GM21528 (cell line): ENCODE measurements around the gene PKD2.
"Not testable (repeated sequence)": the region's sequence is repeated elsewhere in the genome, so short reads cannot be mapped to it uniquely, and the experiment has no call there.

Source experiments
- ATAC-seq: cut with Tn5 transposase; IDR thresholded peaks from one replicate; pipeline ENCODE4 v1.9.1; 2021; ENCODE audit warnings: mild to moderate bottlenecking, moderate library complexity; ENCODE audit not compliant: unreplicated experiment, low FRiP score

The PKD2 gene

GRCh38 chr4:87985097-87985886 is 22.1 kb upstream of the PKD2 start:
- ATAC-seq, result no peak

- ATAC-seq, result no peak
These were observed 21.6 kb upstream of the PKD2 start for GRCh38 chr4:87985887-87986200.

- ATAC-seq, result no peak
These were observed 20.9 kb upstream of the PKD2 start for GRCh38 chr4:87986508-87986907.

GRCh38 chr4:87989765-87990164 is 17.7 kb upstream of the PKD2 start:
- no peak for ATAC-seq

- no peak for ATAC-seq
These were observed 12.0 kb upstream of the PKD2 start for GRCh38 chr4:87995435-87995834.

- ATAC-seq, result not testable (repeated sequence)
These were observed 8.2 kb upstream of the PKD2 start for GRCh38 chr4:87999191-87999691.

- ATAC-seq, result no peak
These were observed 5.6 kb upstream of the PKD2 start for GRCh38 chr4:88001871-88002270.

GRCh38 chr4:88002786-88003185 is 4.6 kb upstream of the PKD2 start:
- no peak for ATAC-seq

GRCh38 chr4:88003261-88003660 is 4.2 kb upstream of the PKD2 start:
- no peak for ATAC-seq

GRCh38 chr4:88005076-88005475 is 2.4 kb upstream of the PKD2 start:
- ATAC-seq, result no peak

- no peak for ATAC-seq
These were observed 1.5 kb upstream of the PKD2 start for GRCh38 chr4:88005946-88006345.

- ATAC-seq, result no peak
These were observed 505 bp upstream of the PKD2 start for GRCh38 chr4:88006956-88007303.

GRCh38 chr4:88008122-88008742 is 797 bp downstream of the PKD2 start:
- ATAC-seq, result peak; percentile 42

GRCh38 chr4:88008743-88009171 is 1.3 kb downstream of the PKD2 start:
- no peak for ATAC-seq

GRCh38 chr4:88009871-88010270 is 2.4 kb downstream of the PKD2 start:
- no peak for ATAC-seq

- no peak for ATAC-seq
These were observed 3.5 kb downstream of the PKD2 start for GRCh38 chr4:88010966-88011365.

- peak; percentile 37 for ATAC-seq
These were observed 5.2 kb downstream of the PKD2 start for GRCh38 chr4:88012647-88013046.

- no peak for ATAC-seq
These were observed 7.0 kb downstream of the PKD2 start for GRCh38 chr4:88014386-88014905.

GRCh38 chr4:88015659-88016295 is 8.3 kb downstream of the PKD2 start:
- ATAC-seq, result no peak

GRCh38 chr4:88017516-88018297 is 10.3 kb downstream of the PKD2 start:
- no peak for ATAC-seq

GRCh38 chr4:88018466-88018865 is 11.0 kb downstream of the PKD2 start:
- ATAC-seq, result no peak
